A549 (cell line): ENCODE measurements around the gene HTR3C. TPM values are rescaled to one million over a fixed set of nuclear protein-coding genes. Genes with fewer than 3 reads are reported as not detected.

Source experiments
- ATAC-seq, 2 experiments: fragments of 200-7000 bp in 1 of 2; fragments of >200 bp in 1 of 2; cut with Nextera tagmentation in 1 of 2; cut with Tn5 transposase in 1 of 2; 3 replicates each; pipeline versions ENCODE4 v1.8.0 to v1.9.1; 2018 to 2020; ENCODE audit warnings: mild to moderate bottlenecking in 1 of 2, moderate library complexity in 1 of 2
- CTCF ChIA-PET: fragments of 300-600 bp; sonication (Branson Sonifier 250); formaldehyde crosslinking; extraction: SDS; loops from one replicate; lab custom pipeline; 2021; ENCODE audit warnings: antibody characterized with exemption, inconsistent platforms; lab: Yijun Ruan, JAX
- POLR2A ChIA-PET: fragments of 350-600 bp; formaldehyde crosslinking; extraction: SDS; loops from one replicate; lab custom pipeline; 2021; ENCODE audit warnings: antibody characterized with exemption, inconsistent platforms; lab: Yijun Ruan, JAX
- DNase-seq, 2 experiments: peaks; one replicate each; pipeline versions ENCODE4 v3.0.0 to v3.0.0-alpha.2; 2011 to 2016; ENCODE audit warnings: low read depth in 1 of 2, low spot score in 1 of 2
- FAIRE-seq: peaks from 2 replicates; lab custom pipeline; 2011; peaks lifted over from hg19 to GRCh38; lab: Jason Lieb, UNC
- H3K27ac ChIP-seq, 2 experiments: fragments of >200 bp; sonication (Bioruptor Twin); formaldehyde crosslinking; 3 replicates each; pipeline ENCODE4 v1.5.1; 2016 to 2017
- H3K4me1 ChIP-seq: fragments of >200 bp; sonication (Bioruptor Twin); formaldehyde crosslinking; 3 replicates; pipeline ENCODE4 v1.6.1; 2016
- H3K4me2 ChIP-seq: fragments of >200 bp; sonication (Bioruptor Twin); formaldehyde crosslinking; 3 replicates; pipeline ENCODE4 v1.6.1; 2016
- H3K4me3 ChIP-seq: fragments of >200 bp; sonication (Bioruptor Twin); formaldehyde crosslinking; 3 replicates; pipeline ENCODE4 v1.5.1; 2016
- H3K9me3 ChIP-seq: fragments of >200 bp; sonication (Bioruptor Twin); formaldehyde crosslinking; 3 replicates; pipeline ENCODE4 v1.6.1; 2016
- ATOH8 ChIP-seq: fragments of 250-450 bp; sonication (Bioruptor Pico); IDR thresholded peaks from 2 replicates; pipeline ENCODE4 v1.5.0; 2020; ENCODE audit warnings: low read depth, mild to moderate bottlenecking, moderate library complexity
- CHD2 ChIP-seq: fragments of 150-350 bp; IDR thresholded peaks from 2 replicates; pipeline ENCODE4 v1.6.1; 2014; ENCODE audit warnings: low read length; ENCODE audit not compliant: partially characterized antibody
- CHD4 ChIP-seq: fragments of 200-600 bp; sonication (generic); IDR thresholded peaks from 2 replicates; pipeline ENCODE4 v1.6.1; 2016; ENCODE audit warnings: antibody characterized with exemption, mild to moderate bottlenecking, borderline replicate concordance
- EHF ChIP-seq: fragments of 250-450 bp; sonication (Bioruptor Pico); IDR thresholded peaks from 2 replicates; pipeline ENCODE4 v1.5.0; 2020; ENCODE audit warnings: mild to moderate bottlenecking
- EHMT2 ChIP-seq: fragments of 200-600 bp; sonication (generic); IDR thresholded peaks from 2 replicates; pipeline ENCODE4 v1.6.1; 2016; ENCODE audit warnings: antibody characterized with exemption, low read depth, mild to moderate bottlenecking, moderate library complexity
- ESRRA ChIP-seq: fragments of 150-350 bp; IDR thresholded peaks from 2 replicates; pipeline ENCODE4 v1.6.1; 2014; ENCODE audit warnings: mild to moderate bottlenecking, low read length, borderline replicate concordance
- FOSB ChIP-seq: fragments of 250-450 bp; sonication (Bioruptor Pico); IDR thresholded peaks from 2 replicates; pipeline ENCODE4 v1.5.0; 2020; ENCODE audit warnings: mild to moderate bottlenecking, moderate library complexity
- GATA3 ChIP-seq: IDR thresholded peaks from 2 replicates; pipeline ENCODE4 v1.6.1; 2012; ENCODE audit warnings: borderline replicate concordance
- HDAC2 ChIP-seq: fragments of 200-600 bp; sonication (generic); IDR thresholded peaks from 2 replicates; pipeline ENCODE4 v1.6.1; 2016
- HES2 ChIP-seq: fragments of >200 bp; sonication (Bioruptor Twin); formaldehyde crosslinking; IDR thresholded peaks from 2 replicates; pipeline ENCODE4 v1.6.1; 2016
- HMGXB4 ChIP-seq: fragments of 250-450 bp; sonication (Bioruptor Pico); IDR thresholded peaks from 2 replicates; pipeline ENCODE4 v1.5.0; 2021; ENCODE audit warnings: mild to moderate bottlenecking, moderate library complexity, borderline replicate concordance
- HOXA7 ChIP-seq: fragments of 250-450 bp; sonication (Bioruptor Pico); IDR thresholded peaks from 2 replicates; pipeline ENCODE4 v1.5.0; 2020; ENCODE audit warnings: mild to moderate bottlenecking, moderate library complexity
- JUN ChIP-seq, 2 experiments: fragments of >200 bp; sonication (Bioruptor Twin); formaldehyde crosslinking; IDR thresholded peaks; 2 replicates in 1 of 2; 3 replicates in 1 of 2; pipeline ENCODE4 v1.6.1; 2016 to 2017
- KDM1A ChIP-seq: fragments of 200-600 bp; sonication (generic); IDR thresholded peaks from 2 replicates; pipeline ENCODE4 v1.6.1; 2016; ENCODE audit warnings: low read depth, mild to moderate bottlenecking
- MAZ ChIP-seq: fragments of 150-350 bp; IDR thresholded peaks from 2 replicates; pipeline ENCODE4 v1.6.1; 2014; ENCODE audit warnings: antibody characterized with exemption, low read depth, low read length, borderline replicate concordance
- NR3C1 ChIP-seq: fragments of >200 bp; sonication (Bioruptor Twin); formaldehyde crosslinking; IDR thresholded peaks from 3 replicates; pipeline ENCODE4 v1.6.1; 2017
- PBX3 ChIP-seq: IDR thresholded peaks from 2 replicates; pipeline ENCODE4 v1.6.1; 2012
- PHF8 ChIP-seq: fragments of 200-600 bp; sonication (generic); IDR thresholded peaks from 2 replicates; pipeline ENCODE4 v1.6.1; 2016; ENCODE audit warnings: low read depth, mild to moderate bottlenecking, antibody characterized with exemption, moderate library complexity, borderline replicate concordance
- POLR2A ChIP-seq: IDR thresholded peaks from 2 replicates; pipeline ENCODE4 v1.6.1; 2012; ENCODE audit warnings: mild to moderate bottlenecking, low read length
- RCOR1 ChIP-seq: fragments of 150-350 bp; IDR thresholded peaks from 2 replicates; pipeline ENCODE4 v1.6.1; 2014; ENCODE audit warnings: antibody characterized with exemption, low read length, low read depth
- RFX5 ChIP-seq: fragments of 450-650 bp; IDR thresholded peaks from 2 replicates; pipeline ENCODE4 v1.7.1; 2014; ENCODE audit warnings: antibody characterized with exemption, mild to moderate bottlenecking, moderate library complexity
- TFCP2L1 ChIP-seq: fragments of 250-450 bp; sonication (Bioruptor Pico); IDR thresholded peaks from 2 replicates; pipeline ENCODE4 v1.5.0; 2021; ENCODE audit warnings: mild to moderate bottlenecking
- USF2 ChIP-seq: fragments of 450-650 bp; IDR thresholded peaks from 2 replicates; pipeline ENCODE4 v1.6.1; 2014; ENCODE audit warnings: antibody characterized with exemption
- ZNF302 ChIP-seq: fragments of 250-450 bp; sonication (Bioruptor Pico); IDR thresholded peaks from 2 replicates; pipeline ENCODE4 v1.9.0; 2021; ENCODE audit warnings: inconsistent platforms, mild to moderate bottlenecking, moderate library complexity
- WGBS: methylation state at CpG from one replicate; pipeline ENCODE4 v1.1.6; 2017; ENCODE audit errors: missing lambda C conversion rate; 5-methylcytosine and 5-hydroxymethylcytosine counted together
- polyA plus RNA-seq, 4 experiments: library from polyadenylated mRNA; depleted of rRNA in 3 of 4; stranded (reverse); fragments of >200 nt; fragmentation: RNase III in 1 of 4; extraction: RNeasy Plus Mini Kit Qiagen cat#74134 plus additional on column Dnase treatment in 1 of 4; gene quantifications; 2 replicates in 3 of 4; 3 replicates in 1 of 4; pipeline ENCODE4 v1.2.3, GENCODE V29; 2011 to 2017

HTR3C gene
- polyA plus RNA-seq, 2 of the 4 experiments (the other 2 are of a cell fraction), result not detected

GRCh38 chr3:184075901-184076300 lies 23.1 kb downstream of the HTR3C start:
- FAIRE-seq, result no peak
- TF ChIP-seq EHMT2 (no peak), HDAC2 (no peak), EHF (CRISPR knock-in tag) (no peak), USF2 (no peak), NR3C1 (no peak), FOSB (CRISPR knock-in tag) (no peak), ZNF302 (CRISPR knock-in tag) (no peak), CHD4 (no peak), ESRRA (no peak), JUN (IDR thresholded peaks at IDR 0.05) (no peak), CHD2 (no peak), TFCP2L1 (CRISPR knock-in tag) (no peak), HMGXB4 (CRISPR knock-in tag) (no peak), KDM1A (no peak), RFX5 (no peak)
- TF ChIP-seq, all 56 proteins: peak for 0
- ChIA-PET POLR2A (no interaction called here), CTCF (interaction anchor here (0.5 to 1.5 kb wide), 3 partner anchors 33 to 293 kb away, joined by 3 read pairs; partner anchors contain the start of gene EIF2B5)
- no peak for DNase-seq
- 46% methylated on average over 2 of the region's 6 CpGs for WGBS
- Histone ChIP-seq H3K4me2 (no peak overlapping the region), H3K4me1 (no peaks in the 10 kb centered on the region), H3K4me3 (no peak overlapping the region), H3K27ac (no peak overlapping the region), H3K9me3 (no peaks in the 10 kb centered on the region)
- no peak for ATAC-seq

GRCh38 chr3:184077881-184078280 lies 25.0 kb downstream of the HTR3C start:
- ChIA-PET POLR2A (no interaction called here), CTCF (no interaction called here)
- Histone ChIP-seq H3K4me3 (no peak overlapping the region), H3K4me2 (no peak overlapping the region), H3K27ac (no peak overlapping the region), H3K4me1 (no peaks in the 10 kb centered on the region), H3K9me3 (no peaks in the 10 kb centered on the region)
- ATAC-seq, result no peak
- no peak for DNase-seq
- no peak for FAIRE-seq
- TF ChIP-seq HES2, result no peak
- TF ChIP-seq HOXA7 (CRISPR knock-in tag), result no peak
- TF ChIP-seq POLR2A, result no peak
- no peak for TF ChIP-seq MAZ
- TF ChIP-seq CHD2, result no peak
- TF ChIP-seq USF2, result no peak
- no peak for TF ChIP-seq ATOH8
- no peak for TF ChIP-seq GATA3
- no peak for TF ChIP-seq NR3C1
- 49% methylated on average over 5 of the region's 5 CpGs for WGBS

GRCh38 chr3:184078851-184079250 lies 26.0 kb downstream of the HTR3C start:
- no peak overlapping the region for H3K4me3 ChIP-seq
- H3K4me2 ChIP-seq, result no peak overlapping the region
- no peaks in the 10 kb centered on the region for H3K4me1 ChIP-seq
- DNase-seq (no peak), FAIRE-seq (no peak)
- no peak overlapping the region for H3K27ac ChIP-seq
- POLR2A ChIA-PET, result no interaction called here
- TF ChIP-seq PHF8, result no peak
- no peak for TF ChIP-seq NR3C1
- TF ChIP-seq RCOR1, result no peak
- no peak for TF ChIP-seq HMGXB4 (CRISPR knock-in tag)
- TF ChIP-seq PBX3, result no peak
- TF ChIP-seq, all 56 proteins: peak for 0
- no peak for ATAC-seq
- H3K9me3 ChIP-seq, result no peaks in the 10 kb centered on the region
- CTCF ChIA-PET, result no interaction called here
- WGBS, result 87% methylated on average over 3 of the region's 3 CpGs
